HCT116 (cell line): ENCODE results near the gene FUNDC2.

ENCODE experiments used
- EGR1 ChIP-seq: IDR thresholded peaks from 2 replicates; pipeline ENCODE4 v1.6.1; 2012; ENCODE audit warnings: low read depth
- EZH2 ChIP-seq: fragments of 200-600 bp; sonication (generic); IDR thresholded peaks from 2 replicates; pipeline ENCODE4 v1.6.1; 2017; ENCODE audit warnings: antibody characterized with exemption, mixed run types
- POLR2A ChIP-seq: IDR thresholded peaks from 2 replicates; pipeline ENCODE4 v1.7.0; 2011; ENCODE audit warnings: borderline replicate concordance; ENCODE audit not compliant: insufficient read depth, insufficient read length; ENCODE audit errors: extremely low read depth
- POLR2AphosphoS5 ChIP-seq: IDR thresholded peaks from 2 replicates; pipeline ENCODE4 v1.6.1; 2011; ENCODE audit warnings: mild to moderate bottlenecking, low read depth, low read length, moderate library complexity
- REST ChIP-seq: IDR thresholded peaks from 2 replicates; pipeline ENCODE4 v1.6.1; 2012; ENCODE audit warnings: low read depth
- YY1 ChIP-seq: IDR thresholded peaks from 2 replicates; pipeline ENCODE4 v1.6.1; 2011; ENCODE audit warnings: low read length, low read depth, moderate library complexity, mild to moderate bottlenecking; ENCODE audit not compliant: insufficient replicate concordance; ENCODE audit errors: extremely low read depth
- TF ChIP-seq, protein P1 (sequence below), 3 experiments: fragments of 200-600 bp in 1 of 3; sonication (generic) in 1 of 3; IDR thresholded peaks in 2 of 3; conservative IDR thresholded peaks in 1 of 3; 2 replicates each; pipeline ENCODE4 v1.5.1; 2012 to 2017; ENCODE audit warnings: low read depth in 2 of 3, low read length in 2 of 3, antibody characterized with exemption in 1 of 3, borderline replicate concordance in 1 of 3, control low read depth in 1 of 3, mild to moderate bottlenecking in 1 of 3, mixed read lengths in 1 of 3, mixed run types in 1 of 3, moderate library complexity in 1 of 3; ENCODE audit not compliant: insufficient read depth in 1 of 3

- TF ChIP-seq, protein P1, sequence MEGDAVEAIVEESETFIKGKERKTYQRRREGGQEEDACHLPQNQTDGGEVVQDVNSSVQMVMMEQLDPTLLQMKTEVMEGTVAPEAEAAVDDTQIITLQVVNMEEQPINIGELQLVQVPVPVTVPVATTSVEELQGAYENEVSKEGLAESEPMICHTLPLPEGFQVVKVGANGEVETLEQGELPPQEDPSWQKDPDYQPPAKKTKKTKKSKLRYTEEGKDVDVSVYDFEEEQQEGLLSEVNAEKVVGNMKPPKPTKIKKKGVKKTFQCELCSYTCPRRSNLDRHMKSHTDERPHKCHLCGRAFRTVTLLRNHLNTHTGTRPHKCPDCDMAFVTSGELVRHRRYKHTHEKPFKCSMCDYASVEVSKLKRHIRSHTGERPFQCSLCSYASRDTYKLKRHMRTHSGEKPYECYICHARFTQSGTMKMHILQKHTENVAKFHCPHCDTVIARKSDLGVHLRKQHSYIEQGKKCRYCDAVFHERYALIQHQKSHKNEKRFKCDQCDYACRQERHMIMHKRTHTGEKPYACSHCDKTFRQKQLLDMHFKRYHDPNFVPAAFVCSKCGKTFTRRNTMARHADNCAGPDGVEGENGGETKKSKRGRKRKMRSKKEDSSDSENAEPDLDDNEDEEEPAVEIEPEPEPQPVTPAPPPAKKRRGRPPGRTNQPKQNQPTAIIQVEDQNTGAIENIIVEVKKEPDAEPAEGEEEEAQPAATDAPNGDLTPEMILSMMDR (IDR thresholded peaks at IDR 0.05 in 2 of 3, conservative IDR thresholded peaks at IDR 0.05 in 1 of 3; ENCODE audit: borderline replicate concordance in 1 of 3, insufficient read depth in 1 of 3, low read depth in 2 of 3, low read length in 2 of 3): no peak
- TF ChIP-seq EZH2 (no peak), YY1 (no peak), POLR2AphosphoS5 (no peak), REST (no peak), EGR1 (no peak), POLR2A (no peak)
Observed at GRCh38 chrX:155069414-155069813, 42.8 kb downstream of the FUNDC2 start.
